ENCODE results near the gene RABAC1.
A peak's percentile ranks its signal among the peaks of the same experiment; 100 is the strongest.

RABAC1 gene

DNA sequence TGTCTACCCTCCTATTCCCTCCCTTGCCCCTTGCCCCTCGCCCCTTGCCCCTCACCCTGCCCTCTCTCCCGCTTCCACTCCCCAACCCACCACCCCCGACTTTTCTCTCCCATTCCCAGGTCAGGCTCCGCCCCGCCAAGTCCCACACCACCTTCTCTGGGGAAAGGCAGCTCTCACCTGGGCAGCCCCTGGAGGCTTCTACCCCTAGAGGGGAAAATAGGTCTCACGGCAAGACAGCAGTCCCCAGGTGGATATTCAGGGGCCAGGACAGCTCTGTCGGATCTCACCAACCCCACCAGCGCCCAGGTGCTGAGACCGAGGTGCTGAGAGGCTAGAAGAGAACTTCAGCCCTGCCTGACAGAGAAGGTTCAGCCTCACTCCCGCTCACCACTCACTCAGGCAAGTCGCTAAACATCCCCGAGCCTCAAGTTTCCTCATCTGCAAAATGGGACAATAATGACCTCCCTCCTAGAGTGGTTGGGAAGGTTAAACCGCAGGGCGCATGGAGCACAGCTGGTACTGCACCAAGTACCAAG, 29.5 kb downstream of the RABAC1 start:
- no peaks in the 10 kb centered on the region for H3K36me3 Mint-ChIP-seq (ENCODE audit: low read depth)
- peaks cover 47% of the 10 kb centered on the region for H3K4me1 Mint-ChIP-seq
- no peak for DNase-seq
- no peak overlapping the region for H3K27ac Mint-ChIP-seq
- TF ChIP-seq, protein P1, sequence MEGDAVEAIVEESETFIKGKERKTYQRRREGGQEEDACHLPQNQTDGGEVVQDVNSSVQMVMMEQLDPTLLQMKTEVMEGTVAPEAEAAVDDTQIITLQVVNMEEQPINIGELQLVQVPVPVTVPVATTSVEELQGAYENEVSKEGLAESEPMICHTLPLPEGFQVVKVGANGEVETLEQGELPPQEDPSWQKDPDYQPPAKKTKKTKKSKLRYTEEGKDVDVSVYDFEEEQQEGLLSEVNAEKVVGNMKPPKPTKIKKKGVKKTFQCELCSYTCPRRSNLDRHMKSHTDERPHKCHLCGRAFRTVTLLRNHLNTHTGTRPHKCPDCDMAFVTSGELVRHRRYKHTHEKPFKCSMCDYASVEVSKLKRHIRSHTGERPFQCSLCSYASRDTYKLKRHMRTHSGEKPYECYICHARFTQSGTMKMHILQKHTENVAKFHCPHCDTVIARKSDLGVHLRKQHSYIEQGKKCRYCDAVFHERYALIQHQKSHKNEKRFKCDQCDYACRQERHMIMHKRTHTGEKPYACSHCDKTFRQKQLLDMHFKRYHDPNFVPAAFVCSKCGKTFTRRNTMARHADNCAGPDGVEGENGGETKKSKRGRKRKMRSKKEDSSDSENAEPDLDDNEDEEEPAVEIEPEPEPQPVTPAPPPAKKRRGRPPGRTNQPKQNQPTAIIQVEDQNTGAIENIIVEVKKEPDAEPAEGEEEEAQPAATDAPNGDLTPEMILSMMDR (IDR thresholded peaks at IDR 0.05) = no peak
- H3K9me3 Mint-ChIP-seq = no peaks in the 10 kb centered on the region
- H3K27me3 Mint-ChIP-seq (ENCODE audit: low read depth, poor library complexity) = no peaks in the 10 kb centered on the region
- peak overlapping the region; percentile 15 for H3K4me3 Mint-ChIP-seq

DNA sequence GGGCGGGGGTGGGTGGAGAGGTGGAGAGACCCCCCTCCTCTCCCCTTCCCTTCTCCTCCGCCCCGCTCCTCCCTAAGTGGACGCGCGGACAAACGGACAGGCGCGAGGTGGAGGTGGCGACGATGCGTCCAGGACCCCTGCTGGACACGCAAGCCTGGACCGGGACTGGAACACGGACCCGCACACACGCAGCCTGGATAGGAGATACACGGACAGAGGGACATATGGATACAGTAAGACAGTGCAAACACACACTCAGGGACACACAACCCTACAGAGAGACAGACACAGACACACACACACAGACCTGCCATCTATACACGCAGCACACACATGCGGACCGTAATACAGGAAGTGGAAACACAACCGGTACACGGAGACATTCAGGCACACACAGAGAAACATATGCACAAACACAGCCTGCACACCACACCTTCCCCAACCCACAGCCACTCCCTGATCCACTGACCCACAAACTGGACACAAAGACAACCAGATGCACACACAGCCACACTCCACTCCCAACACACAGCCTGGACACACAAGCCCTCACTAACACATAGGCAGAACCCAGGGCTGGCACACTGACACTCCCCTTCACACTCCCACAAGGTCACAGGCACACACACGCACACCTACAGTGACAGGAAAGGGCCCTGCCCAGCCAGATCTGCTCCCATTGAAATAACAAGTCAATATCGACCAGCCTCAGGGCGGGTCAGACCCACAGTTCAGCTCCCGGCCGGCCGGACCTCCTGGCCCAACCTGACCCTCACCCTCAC, 30.2 kb downstream of the RABAC1 start:
- no peaks in the 10 kb centered on the region for H3K36me3 Mint-ChIP-seq (ENCODE audit: low read depth)
- TF ChIP-seq, protein P1 (IDR thresholded peaks at IDR 0.05) = no peak
- no peak for DNase-seq
- no peak overlapping the region for H3K27ac Mint-ChIP-seq
- peak overlapping the region; percentile 76 for H3K4me3 Mint-ChIP-seq
- H3K27me3 Mint-ChIP-seq (ENCODE audit: low read depth, poor library complexity) = no peaks in the 10 kb centered on the region
- H3K9me3 Mint-ChIP-seq = no peaks in the 10 kb centered on the region
- peaks cover 43% of the 10 kb centered on the region for H3K4me1 Mint-ChIP-seq

DNA sequence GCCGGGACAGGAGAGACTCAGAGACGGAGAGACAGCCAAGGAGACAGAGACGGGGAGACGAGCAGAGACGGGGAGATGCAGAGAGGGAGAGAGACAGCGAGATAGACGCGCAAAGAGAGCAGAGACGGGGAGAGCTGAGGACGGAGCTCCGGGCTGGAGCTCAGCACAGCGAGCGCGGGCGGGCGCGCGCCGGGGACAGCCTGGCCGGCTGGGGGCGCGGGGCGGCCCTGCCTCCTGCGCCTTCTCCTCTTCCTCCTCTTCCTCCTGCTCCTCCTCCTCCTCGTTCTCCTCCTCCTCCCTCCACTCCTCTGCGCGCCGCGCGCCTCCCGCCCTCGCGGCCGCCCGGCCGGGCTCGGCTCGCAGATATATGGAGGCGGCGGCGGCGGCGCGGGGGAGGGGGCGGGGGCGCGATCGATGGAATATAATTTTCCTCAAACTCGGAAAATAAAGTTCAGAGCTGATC, 30.9 kb downstream of the RABAC1 start, which contains the start of gene ERFL:
Gene ERFL, minus strand, starts transcription at position 229 of the 463 bp plus-strand sequence. CDS start 15,530 bp downstream, outside the sequence.
- peak; percentile 51 for DNase-seq
- H3K9me3 Mint-ChIP-seq = no peaks in the 10 kb centered on the region
- peak within 1 kb of the TSS; percentile 84 for H3K4me3 Mint-ChIP-seq
- TF ChIP-seq, protein P1 (IDR thresholded peaks at IDR 0.05) = no peak
- H3K36me3 Mint-ChIP-seq (ENCODE audit: low read depth) = no peaks in the 10 kb centered on the region
- no peak within 1 kb of the TSS for H3K27ac Mint-ChIP-seq
- peaks cover 38% of the 10 kb centered on the region for H3K4me1 Mint-ChIP-seq
- H3K27me3 Mint-ChIP-seq (ENCODE audit: low read depth, poor library complexity) = no peaks in the 10 kb centered on the region

DNA sequence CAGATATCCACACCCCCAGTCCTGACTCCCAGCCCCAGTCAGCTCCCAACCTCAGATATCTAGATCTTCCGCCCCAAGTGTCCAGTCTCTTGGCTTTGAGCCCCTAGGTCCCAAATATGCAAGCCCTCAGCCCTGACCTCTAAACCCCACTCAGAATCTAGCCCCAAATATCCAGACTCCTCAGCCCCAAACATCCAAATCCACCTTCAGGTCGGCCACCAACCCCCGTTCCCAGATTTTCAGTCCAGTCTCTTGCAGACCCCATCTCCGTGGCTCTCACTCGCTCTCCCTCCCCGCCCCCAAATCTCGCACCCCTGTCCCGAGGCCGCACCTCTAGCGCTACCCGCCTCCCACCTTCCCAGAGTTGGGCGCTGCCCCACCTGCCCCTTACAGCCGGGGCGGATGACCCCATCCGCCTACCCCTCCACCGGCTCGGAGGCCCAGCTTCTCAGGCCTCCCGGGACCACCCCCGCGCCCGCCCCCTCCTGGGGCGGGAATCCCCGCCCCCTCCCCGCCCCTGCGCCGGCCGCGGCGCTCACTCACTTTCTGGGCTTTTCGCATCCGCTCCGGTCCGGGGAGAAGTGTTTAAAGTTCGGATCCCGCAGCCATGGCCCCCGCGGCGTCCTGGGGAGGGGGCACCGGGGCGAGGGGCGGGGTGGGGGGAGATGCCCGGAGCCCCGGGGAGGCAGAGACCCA, 31.5 kb downstream of the RABAC1 start:
- Mint-ChIP-seq H3K4me3 (peak overlapping the region; percentile 84), H3K27me3 (ENCODE audit: low read depth, poor library complexity) (no peaks in the 10 kb centered on the region), H3K9me3 (no peaks in the 10 kb centered on the region), H3K36me3 (ENCODE audit: low read depth) (no peaks in the 10 kb centered on the region), H3K27ac (no peak overlapping the region), H3K4me1 (peaks cover 36% of the 10 kb centered on the region)
- DNase-seq = peak; percentile 61
- TF ChIP-seq, protein P1 (IDR thresholded peaks at IDR 0.05) = no peak

DNA sequence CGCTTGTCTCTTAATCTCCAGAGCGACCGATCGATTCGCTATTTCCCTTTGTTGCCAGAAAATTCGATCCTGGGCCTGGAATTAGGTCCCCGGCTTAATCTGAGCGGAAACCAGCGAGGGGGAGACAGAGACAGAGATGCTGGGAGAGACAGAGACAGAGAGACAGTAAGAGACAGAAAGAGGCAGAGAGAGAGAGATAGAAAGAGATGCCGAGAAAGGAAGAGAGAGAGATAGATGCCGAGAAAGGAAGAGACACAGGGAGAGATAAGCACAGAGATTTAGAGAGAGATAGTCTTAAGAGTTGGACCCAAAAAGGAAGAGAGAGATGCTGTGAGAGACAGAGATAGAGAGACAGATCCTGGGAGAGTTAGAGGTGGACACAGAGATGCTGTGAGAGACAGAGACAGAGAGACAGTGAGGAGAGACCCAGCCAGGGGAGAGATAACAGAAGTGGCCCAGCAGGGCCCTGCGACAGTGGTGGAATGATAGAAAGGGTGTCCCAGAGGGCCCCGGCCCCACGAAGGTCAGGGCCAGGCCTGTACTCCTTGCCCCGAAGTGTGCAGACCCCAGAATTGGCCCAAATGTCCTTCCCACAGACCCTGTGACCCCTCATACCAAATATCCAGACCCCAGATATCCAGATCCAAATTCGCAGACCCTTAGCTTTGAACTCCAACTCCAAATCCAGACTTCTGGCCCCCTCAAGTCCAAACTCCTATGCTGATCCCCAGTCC, 32.2 kb downstream of the RABAC1 start:
- H3K27ac Mint-ChIP-seq = no peak overlapping the region
- TF ChIP-seq, protein P1 (IDR thresholded peaks at IDR 0.05) = no peak
- H3K27me3 Mint-ChIP-seq (ENCODE audit: low read depth, poor library complexity) = no peaks in the 10 kb centered on the region
- no peaks in the 10 kb centered on the region for H3K36me3 Mint-ChIP-seq (ENCODE audit: low read depth)
- H3K4me1 Mint-ChIP-seq = peaks cover 39% of the 10 kb centered on the region
- H3K4me3 Mint-ChIP-seq = no peak overlapping the region
- no peaks in the 10 kb centered on the region for H3K9me3 Mint-ChIP-seq
- DNase-seq = no peak

All from nephron progenitor cell (in vitro differentiated cells).